ENCODE measurements around the gene MTFMT. TPM values are rescaled to one million over a fixed set of nuclear protein-coding genes. Genes with fewer than 3 reads are reported as not detected.
"Not testable (repeated sequence)": the region's sequence is repeated elsewhere in the genome, so short reads cannot be mapped to it uniquely, and the experiment has no call there.

MTFMT gene
- total RNA-seq, 1 donor from 2014 or later, result 6.8 TPM

DNA sequence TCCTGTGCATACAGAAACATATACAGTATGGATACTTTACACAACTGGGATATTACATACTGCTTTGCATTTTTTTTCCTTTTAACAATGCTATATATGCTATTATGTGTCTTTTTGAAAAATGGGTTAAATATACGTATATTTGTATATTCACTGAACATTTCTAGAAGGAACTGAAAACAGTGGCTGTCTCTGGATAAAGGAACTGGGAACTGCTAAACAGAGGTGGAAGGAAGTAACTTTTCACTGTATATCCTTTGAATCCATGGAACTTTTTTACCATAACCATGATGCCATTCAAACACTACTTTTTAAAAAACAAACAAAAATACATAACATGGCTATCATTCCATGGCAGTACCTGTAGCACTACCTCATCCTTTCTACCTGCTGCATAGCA is 1.8 kb downstream of the MTFMT start:
- Histone ChIP-seq H3K9me3 (ENCODE audit: control insufficient read depth in 3 of 3, low read length in 3 of 3) (no peaks in the 10 kb centered on the region), H3K27ac (ENCODE audit: low read depth, low read length) (no peak overlapping the region), H3K9ac (ENCODE audit: low read depth in 1 of 3, low read length in 3 of 3) (peak overlapping the region in 1 of 3 donors; percentile 2), H3K36me3 (ENCODE audit: control insufficient read depth in 3 of 3, insufficient read depth in 3 of 3, low read length in 3 of 3) (peaks cover 9 to 29% (median 17%) of the 10 kb centered on the region in 3 donors), H3K4me1 (ENCODE audit: control insufficient read depth in 3 of 3, insufficient read depth in 3 of 3, low read length in 3 of 3) (peaks cover 6 to 9% (median 9%) of the 10 kb centered on the region in 3 donors), H3K4me3 (ENCODE audit: low read length in 3 of 3) (no peak overlapping the region), H3K27me3 (ENCODE audit: control insufficient read depth in 3 of 3, insufficient read depth in 3 of 3, low read length in 3 of 3) (no peaks in the 10 kb centered on the region)

- H3K9me3 ChIP-seq (ENCODE audit: control insufficient read depth in 3 of 3, low read length in 3 of 3), result no peaks in the 10 kb centered on the region
- no peak overlapping the region for H3K27ac ChIP-seq (ENCODE audit: low read depth, low read length)
- peaks cover 8 to 9% (median 9%) of the 10 kb centered on the region in 3 donors for H3K4me1 ChIP-seq (ENCODE audit: control insufficient read depth in 3 of 3, insufficient read depth in 3 of 3, low read length in 3 of 3)
- no peak overlapping the region for H3K4me3 ChIP-seq (ENCODE audit: low read length in 3 of 3)
- H3K36me3 ChIP-seq (ENCODE audit: control insufficient read depth in 3 of 3, insufficient read depth in 3 of 3, low read length in 3 of 3), result peaks cover 9 to 29% (median 17%) of the 10 kb centered on the region in 3 donors
- H3K27me3 ChIP-seq (ENCODE audit: control insufficient read depth in 3 of 3, insufficient read depth in 3 of 3, low read length in 3 of 3), result no peaks in the 10 kb centered on the region
- no peak overlapping the region for H3K9ac ChIP-seq (ENCODE audit: low read depth in 1 of 3, low read length in 3 of 3)
These were observed 2.7 kb downstream of the MTFMT start for GRCh38 chr15:65026756-65027155.

GRCh38 chr15:65021488-65021887 is 8.0 kb downstream of the MTFMT start:
- Histone ChIP-seq H3K9ac (ENCODE audit: low read depth in 1 of 3, low read length in 3 of 3) (no peak overlapping the region), H3K9me3 (ENCODE audit: control insufficient read depth in 3 of 3, low read length in 3 of 3) (no peaks in the 10 kb centered on the region), H3K27ac (ENCODE audit: low read depth, low read length) (no peak overlapping the region), H3K27me3 (ENCODE audit: control insufficient read depth in 3 of 3, insufficient read depth in 3 of 3, low read length in 3 of 3) (no peaks in the 10 kb centered on the region), H3K4me3 (ENCODE audit: low read length in 3 of 3) (no peak overlapping the region), H3K36me3 (ENCODE audit: control insufficient read depth in 3 of 3, insufficient read depth in 3 of 3, low read length in 3 of 3) (peaks cover 23 to 46% (median 42%) of the 10 kb centered on the region in 3 donors), H3K4me1 (ENCODE audit: control insufficient read depth in 3 of 3, insufficient read depth in 3 of 3, low read length in 3 of 3) (peaks cover 0 to 2% (median 0%) of the 10 kb centered on the region in 3 donors)

GRCh38 chr15:65020419-65020818 is 9.0 kb downstream of the MTFMT start:
- Histone ChIP-seq H3K4me3 (ENCODE audit: low read length in 3 of 3) (no peak overlapping the region), H3K27me3 (ENCODE audit: control insufficient read depth in 3 of 3, insufficient read depth in 3 of 3, low read length in 3 of 3) (no peaks in the 10 kb centered on the region), H3K9ac (ENCODE audit: low read depth in 1 of 3, low read length in 3 of 3) (no peak overlapping the region), H3K9me3 (ENCODE audit: control insufficient read depth in 3 of 3, low read length in 3 of 3) (no peaks in the 10 kb centered on the region), H3K36me3 (ENCODE audit: control insufficient read depth in 3 of 3, insufficient read depth in 3 of 3, low read length in 3 of 3) (peaks cover 23 to 46% (median 39%) of the 10 kb centered on the region in 3 donors), H3K4me1 (ENCODE audit: control insufficient read depth in 3 of 3, insufficient read depth in 3 of 3, low read length in 3 of 3) (peaks cover 0 to 2% (median 0%) of the 10 kb centered on the region in 3 donors), H3K27ac (ENCODE audit: low read depth, low read length) (no peak overlapping the region)

DNA sequence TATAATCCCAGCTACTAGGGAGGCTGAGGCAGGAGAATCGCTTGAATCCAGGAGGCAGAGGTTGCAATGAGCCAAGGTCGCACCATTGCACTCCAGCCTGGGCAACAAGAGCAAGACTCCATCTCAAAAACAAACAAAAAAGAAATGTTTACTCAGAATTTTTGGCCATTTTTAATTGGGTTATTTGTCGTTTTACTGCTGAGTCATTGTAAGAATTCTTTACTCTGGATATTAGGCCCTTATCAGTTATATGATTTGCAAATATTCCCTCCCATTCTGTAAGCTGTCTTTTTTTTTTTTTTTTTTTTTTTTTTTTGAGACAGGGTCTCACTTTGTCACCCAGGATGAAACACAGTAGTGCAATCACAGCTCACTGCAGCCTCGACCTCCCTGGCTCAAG is 18.2 kb downstream of the MTFMT start:
- peaks cover 23 to 33% (median 29%) of the 10 kb centered on the region in 3 donors for H3K36me3 ChIP-seq (ENCODE audit: control insufficient read depth in 3 of 3, insufficient read depth in 3 of 3, low read length in 3 of 3)
- H3K9me3 ChIP-seq (ENCODE audit: control insufficient read depth in 3 of 3, low read length in 3 of 3); H3K9ac ChIP-seq (ENCODE audit: low read depth in 1 of 3, low read length in 3 of 3); H3K27ac ChIP-seq (ENCODE audit: low read depth, low read length); H3K4me3 ChIP-seq (ENCODE audit: low read length in 3 of 3); H3K27me3 ChIP-seq (ENCODE audit: control insufficient read depth in 3 of 3, insufficient read depth in 3 of 3, low read length in 3 of 3); H3K4me1 ChIP-seq (ENCODE audit: control insufficient read depth in 3 of 3, insufficient read depth in 3 of 3, low read length in 3 of 3): not testable (repeated sequence)

DNA sequence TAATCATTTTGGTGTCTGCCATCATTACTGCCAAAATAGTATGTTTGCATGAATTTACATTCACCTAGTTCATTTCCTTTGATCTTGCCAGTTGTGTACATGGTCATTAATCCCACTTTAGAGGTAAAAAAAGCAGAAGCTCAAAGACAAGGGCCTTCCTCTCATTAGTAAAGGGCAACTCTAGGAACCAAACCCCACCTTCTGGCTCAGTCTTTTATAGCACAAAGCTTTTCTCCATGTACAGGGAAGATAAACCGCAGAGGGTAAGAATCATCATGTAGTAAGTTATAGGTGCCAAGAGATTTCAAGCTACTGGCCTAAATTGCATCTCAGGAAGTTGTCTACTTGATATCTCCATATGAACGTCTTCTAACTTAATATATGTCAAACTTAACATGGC is 20.5 kb downstream of the MTFMT start:
- Histone ChIP-seq H3K27ac (ENCODE audit: low read depth, low read length) (no peak overlapping the region), H3K4me1 (ENCODE audit: control insufficient read depth in 3 of 3, insufficient read depth in 3 of 3, low read length in 3 of 3) (no peaks in the 10 kb centered on the region), H3K4me3 (ENCODE audit: low read length in 3 of 3) (no peak overlapping the region), H3K36me3 (ENCODE audit: control insufficient read depth in 3 of 3, insufficient read depth in 3 of 3, low read length in 3 of 3) (peaks cover 13 to 33% (median 14%) of the 10 kb centered on the region in 3 donors), H3K9ac (ENCODE audit: low read depth in 1 of 3, low read length in 3 of 3) (no peak overlapping the region), H3K27me3 (ENCODE audit: control insufficient read depth in 3 of 3, insufficient read depth in 3 of 3, low read length in 3 of 3) (no peaks in the 10 kb centered on the region), H3K9me3 (ENCODE audit: control insufficient read depth in 3 of 3, low read length in 3 of 3) (no peaks in the 10 kb centered on the region)

- peaks cover 3 to 29% (median 5%) of the 10 kb centered on the region in 3 donors for H3K36me3 ChIP-seq (ENCODE audit: control insufficient read depth in 3 of 3, insufficient read depth in 3 of 3, low read length in 3 of 3)
These were observed 22.6 kb downstream of the MTFMT start for GRCh38 chr15:65006876-65007275.

DNA sequence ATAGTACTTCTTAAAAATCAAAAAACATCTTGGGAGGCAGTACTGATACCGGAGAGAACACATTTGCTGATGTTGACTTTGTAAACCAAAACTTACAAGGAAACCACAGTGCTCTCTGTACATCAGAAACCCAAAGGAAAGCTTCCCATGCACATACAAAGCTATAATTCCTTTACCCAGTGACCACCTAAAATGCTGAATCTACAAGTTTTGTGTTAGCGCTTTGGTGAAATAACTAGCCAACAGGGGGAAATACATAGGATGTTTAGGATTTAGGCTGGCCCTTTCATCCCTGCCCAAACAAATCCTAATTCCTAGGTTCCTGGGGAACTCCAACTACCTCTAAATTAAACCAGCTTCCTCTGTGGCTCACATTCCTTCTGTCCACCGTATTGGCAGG is 24.4 kb downstream of the MTFMT start:
- H3K4me3 ChIP-seq (ENCODE audit: low read length in 3 of 3), result no peak overlapping the region
- H3K27me3 ChIP-seq (ENCODE audit: control insufficient read depth in 3 of 3, insufficient read depth in 3 of 3, low read length in 3 of 3), result no peaks in the 10 kb centered on the region
- H3K27ac ChIP-seq (ENCODE audit: low read depth, low read length), result no peak overlapping the region
- H3K9ac ChIP-seq (ENCODE audit: low read depth in 1 of 3, low read length in 3 of 3), result no peak overlapping the region
- peaks cover 3 to 19% (median 5%) of the 10 kb centered on the region in 3 donors for H3K36me3 ChIP-seq (ENCODE audit: control insufficient read depth in 3 of 3, insufficient read depth in 3 of 3, low read length in 3 of 3)
- H3K4me1 ChIP-seq (ENCODE audit: control insufficient read depth in 3 of 3, insufficient read depth in 3 of 3, low read length in 3 of 3), result no peaks in the 10 kb centered on the region
- no peaks in the 10 kb centered on the region for H3K9me3 ChIP-seq (ENCODE audit: control insufficient read depth in 3 of 3, low read length in 3 of 3)

More at GRCh38 chr15:65006876-65007275, 22.6 kb downstream of the MTFMT start:
- Histone ChIP-seq H3K9ac (ENCODE audit: low read depth in 1 of 3, low read length in 3 of 3) (no peak overlapping the region), H3K4me1 (ENCODE audit: control insufficient read depth in 3 of 3, insufficient read depth in 3 of 3, low read length in 3 of 3) (no peaks in the 10 kb centered on the region), H3K27ac (ENCODE audit: low read depth, low read length) (no peak overlapping the region), H3K4me3 (ENCODE audit: low read length in 3 of 3) (no peak overlapping the region), H3K9me3 (ENCODE audit: control insufficient read depth in 3 of 3, low read length in 3 of 3) (no peaks in the 10 kb centered on the region), H3K27me3 (ENCODE audit: control insufficient read depth in 3 of 3, insufficient read depth in 3 of 3, low read length in 3 of 3) (no peaks in the 10 kb centered on the region)

DNA sequence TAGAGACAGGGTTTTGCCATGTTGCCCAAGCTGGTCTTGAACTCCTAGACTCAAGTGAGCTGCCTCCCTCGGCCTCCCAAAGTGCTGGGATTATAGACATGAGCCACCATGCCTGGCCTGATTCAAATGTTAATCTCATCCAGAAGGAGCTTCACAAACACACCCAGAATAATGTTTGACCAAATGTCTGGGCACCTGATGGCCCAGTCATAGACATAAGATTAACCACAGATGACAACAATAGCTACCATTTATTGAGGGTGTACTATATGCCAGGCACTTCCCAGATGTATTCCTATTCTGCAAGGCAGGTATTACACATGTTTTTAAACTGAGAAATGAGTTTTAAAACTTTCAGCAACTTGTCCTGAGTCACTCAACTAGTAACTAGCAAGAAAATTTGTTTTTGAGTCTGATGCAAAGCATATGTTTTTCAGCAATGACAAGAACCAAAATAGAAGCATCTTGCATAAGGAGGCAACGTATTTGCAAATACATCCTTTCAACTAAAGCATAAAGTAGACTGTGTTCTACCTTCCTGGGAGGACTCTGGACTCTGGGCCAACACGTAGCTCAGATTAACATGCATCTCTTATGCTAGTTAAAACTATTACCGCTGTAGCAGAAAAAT is 31.6 kb downstream of the MTFMT start:
- H3K36me3 ChIP-seq (ENCODE audit: control insufficient read depth in 3 of 3, insufficient read depth in 3 of 3, low read length in 3 of 3), result no peaks in the 10 kb centered on the region
- H3K9ac ChIP-seq (ENCODE audit: low read depth in 1 of 3, low read length in 3 of 3), result no peak overlapping the region
- no peak overlapping the region for H3K27ac ChIP-seq (ENCODE audit: low read depth, low read length)
- no peaks in the 10 kb centered on the region for H3K4me1 ChIP-seq (ENCODE audit: control insufficient read depth in 3 of 3, insufficient read depth in 3 of 3, low read length in 3 of 3)
- no peaks in the 10 kb centered on the region for H3K9me3 ChIP-seq (ENCODE audit: control insufficient read depth in 3 of 3, low read length in 3 of 3)
- H3K27me3 ChIP-seq (ENCODE audit: control insufficient read depth in 3 of 3, insufficient read depth in 3 of 3, low read length in 3 of 3), result no peaks in the 10 kb centered on the region
- no peak overlapping the region for H3K4me3 ChIP-seq (ENCODE audit: low read length in 3 of 3)

DNA sequence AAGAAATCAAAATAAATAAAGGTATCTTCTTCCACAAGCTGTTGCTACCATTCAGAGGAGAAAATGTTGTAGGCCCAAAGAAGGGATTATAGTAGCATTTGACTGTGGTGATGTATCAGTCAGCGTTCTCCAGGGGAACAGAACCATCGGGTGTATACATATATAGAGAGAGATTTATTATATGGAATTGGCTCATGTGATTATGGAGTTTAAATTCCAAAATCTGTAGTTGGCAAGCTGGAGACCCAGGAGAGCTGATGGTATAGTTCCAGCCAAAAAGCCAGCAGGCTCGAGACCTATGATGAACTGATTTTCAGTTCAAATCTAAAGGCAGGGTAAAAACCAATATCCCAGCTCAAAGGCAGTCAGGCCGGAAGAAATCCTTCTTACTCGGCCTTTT is 32.4 kb downstream of the MTFMT start:
- H3K27ac ChIP-seq (ENCODE audit: low read depth, low read length), result no peak overlapping the region
- H3K9me3 ChIP-seq (ENCODE audit: control insufficient read depth in 3 of 3, low read length in 3 of 3), result no peaks in the 10 kb centered on the region

More for the DNA sequence above, 32.4 kb downstream of the MTFMT start:
- Histone ChIP-seq H3K4me3 (ENCODE audit: low read length in 3 of 3) (no peak overlapping the region), H3K27me3 (ENCODE audit: control insufficient read depth in 3 of 3, insufficient read depth in 3 of 3, low read length in 3 of 3) (no peaks in the 10 kb centered on the region), H3K4me1 (ENCODE audit: control insufficient read depth in 3 of 3, insufficient read depth in 3 of 3, low read length in 3 of 3) (no peaks in the 10 kb centered on the region), H3K36me3 (ENCODE audit: control insufficient read depth in 3 of 3, insufficient read depth in 3 of 3, low read length in 3 of 3) (no peaks in the 10 kb centered on the region), H3K9ac (ENCODE audit: low read depth in 1 of 3, low read length in 3 of 3) (no peak overlapping the region)

All from skeletal muscle tissue (tissue), 4 donors.